ENCODE measurements around the gene TMEM51.

The TMEM51 gene

DNA sequence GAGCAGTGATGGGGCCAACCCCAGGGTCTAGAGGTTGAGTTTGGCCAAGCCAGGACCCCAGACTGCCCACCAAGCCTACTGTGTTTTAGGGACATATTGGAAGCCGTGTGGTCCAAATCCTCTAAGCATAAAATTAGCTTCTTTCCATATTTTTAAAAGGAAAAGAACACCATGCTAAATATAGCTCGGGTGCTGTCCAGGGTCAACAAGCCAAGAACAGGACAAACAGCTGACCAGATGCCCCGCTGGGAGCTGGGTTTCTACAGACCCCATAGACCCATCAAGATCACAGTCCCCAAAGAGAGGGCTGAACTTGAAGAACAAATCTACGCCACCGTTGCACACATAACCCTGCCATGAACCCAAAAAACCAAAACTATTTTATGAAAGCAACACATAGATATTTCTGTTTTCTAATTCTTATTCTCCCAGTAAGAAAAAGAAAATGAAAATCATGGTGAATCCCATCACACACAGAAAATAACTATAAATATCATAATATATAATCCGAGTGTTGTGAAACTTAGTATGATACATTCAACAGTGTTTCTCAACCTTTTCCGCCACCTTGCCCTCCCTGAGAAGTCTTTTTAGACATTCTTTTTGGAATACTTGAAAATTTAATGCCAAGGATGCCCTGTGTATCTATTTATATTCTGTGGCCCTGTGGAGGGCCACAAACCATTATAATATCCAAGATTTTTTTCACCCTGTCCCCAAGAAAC, 57.3 kb downstream of the TMEM51 start:
- H3K4me2 ChIP-seq (ENCODE audit: low read length): no peak overlapping the region
- 0 out of 2 replicates have a peak, but pooled peaks cover 4% of the 10 kb centered on the region for H3K27me3 ChIP-seq (ENCODE audit: control insufficient read depth, low read length)
- no peak overlapping the region for H3K27ac ChIP-seq (ENCODE audit: low read depth, low read length)
- no peaks in the 10 kb centered on the region for H3F3A ChIP-seq (ENCODE audit: control insufficient read depth, insufficient read depth)
- no peak for TF ChIP-seq EZH2phosphoT487 (IDR thresholded peaks at IDR 0.05; ENCODE audit: borderline replicate concordance, low read length)
- TF ChIP-seq, protein P1, sequence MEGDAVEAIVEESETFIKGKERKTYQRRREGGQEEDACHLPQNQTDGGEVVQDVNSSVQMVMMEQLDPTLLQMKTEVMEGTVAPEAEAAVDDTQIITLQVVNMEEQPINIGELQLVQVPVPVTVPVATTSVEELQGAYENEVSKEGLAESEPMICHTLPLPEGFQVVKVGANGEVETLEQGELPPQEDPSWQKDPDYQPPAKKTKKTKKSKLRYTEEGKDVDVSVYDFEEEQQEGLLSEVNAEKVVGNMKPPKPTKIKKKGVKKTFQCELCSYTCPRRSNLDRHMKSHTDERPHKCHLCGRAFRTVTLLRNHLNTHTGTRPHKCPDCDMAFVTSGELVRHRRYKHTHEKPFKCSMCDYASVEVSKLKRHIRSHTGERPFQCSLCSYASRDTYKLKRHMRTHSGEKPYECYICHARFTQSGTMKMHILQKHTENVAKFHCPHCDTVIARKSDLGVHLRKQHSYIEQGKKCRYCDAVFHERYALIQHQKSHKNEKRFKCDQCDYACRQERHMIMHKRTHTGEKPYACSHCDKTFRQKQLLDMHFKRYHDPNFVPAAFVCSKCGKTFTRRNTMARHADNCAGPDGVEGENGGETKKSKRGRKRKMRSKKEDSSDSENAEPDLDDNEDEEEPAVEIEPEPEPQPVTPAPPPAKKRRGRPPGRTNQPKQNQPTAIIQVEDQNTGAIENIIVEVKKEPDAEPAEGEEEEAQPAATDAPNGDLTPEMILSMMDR (IDR thresholded peaks at IDR 0.05; ENCODE audit: low read depth, low read length, poor library complexity, severe bottlenecking): no peak
- H4K20me1 ChIP-seq (ENCODE audit: control insufficient read depth, insufficient read depth, low read depth, low read length): no peaks in the 10 kb centered on the region
- no peaks in the 10 kb centered on the region for H3K9me3 ChIP-seq (ENCODE audit: control insufficient read depth, insufficient read depth, low read length)
- no peaks in the 10 kb centered on the region for H3K79me2 ChIP-seq (ENCODE audit: control insufficient read depth, low read length)
- H3K36me3 ChIP-seq (ENCODE audit: control insufficient read depth, low read length): no peaks in the 10 kb centered on the region
- H3K4me3 ChIP-seq (ENCODE audit: low read length): no peak overlapping the region
- H3K4me1 ChIP-seq (ENCODE audit: control insufficient read depth, low read length): no peaks in the 10 kb centered on the region
- no peaks in the 10 kb centered on the region for H3K9me2 ChIP-seq (replicated peaks; ENCODE audit: control insufficient read depth, low read length)

DNA sequence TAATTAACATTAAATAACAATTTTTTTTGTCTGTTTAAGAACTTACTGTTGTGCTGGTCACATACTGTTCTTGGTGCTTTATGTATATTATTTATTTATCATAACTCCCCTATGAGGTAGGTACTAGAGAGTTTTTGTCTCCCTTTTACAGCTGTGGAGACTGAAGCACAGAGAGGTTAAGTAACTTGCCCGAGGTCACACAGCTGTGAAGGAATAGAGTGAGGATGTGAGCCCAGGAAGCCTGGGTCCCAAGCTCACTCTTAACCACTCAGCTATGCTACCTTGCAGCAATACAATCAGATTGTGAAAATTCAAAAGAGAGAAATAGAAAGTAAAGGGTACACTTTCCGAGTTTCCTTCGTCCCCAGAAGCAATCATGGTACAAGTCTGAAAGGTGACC, 57.9 kb downstream of the TMEM51 start:
- H3F3A ChIP-seq (ENCODE audit: control insufficient read depth, insufficient read depth): no peaks in the 10 kb centered on the region
- H3K27me3 ChIP-seq (ENCODE audit: control insufficient read depth, low read length): peaks cover 4% of the 10 kb centered on the region; the same call in 1 of the 2 replicates
- H3K4me3 ChIP-seq (ENCODE audit: low read length): no peak overlapping the region
- TF ChIP-seq EZH2phosphoT487 (IDR thresholded peaks at IDR 0.05; ENCODE audit: borderline replicate concordance, low read length): no peak
- TF ChIP-seq, protein P1 (IDR thresholded peaks at IDR 0.05; ENCODE audit: low read depth, low read length, poor library complexity, severe bottlenecking): no peak
- no peaks in the 10 kb centered on the region for H3K36me3 ChIP-seq (ENCODE audit: control insufficient read depth, low read length)
- no peaks in the 10 kb centered on the region for H3K79me2 ChIP-seq (ENCODE audit: control insufficient read depth, low read length)
- no peaks in the 10 kb centered on the region for H3K9me2 ChIP-seq (replicated peaks; ENCODE audit: control insufficient read depth, low read length)
- no peaks in the 10 kb centered on the region for H3K4me1 ChIP-seq (ENCODE audit: control insufficient read depth, low read length)
- no peaks in the 10 kb centered on the region for H4K20me1 ChIP-seq (ENCODE audit: control insufficient read depth, insufficient read depth, low read depth, low read length)
- no peak overlapping the region for H3K27ac ChIP-seq (ENCODE audit: low read depth, low read length)
- no peak overlapping the region for H3K4me2 ChIP-seq (ENCODE audit: low read length)
- no peaks in the 10 kb centered on the region for H3K9me3 ChIP-seq (ENCODE audit: control insufficient read depth, insufficient read depth, low read length)

DNA sequence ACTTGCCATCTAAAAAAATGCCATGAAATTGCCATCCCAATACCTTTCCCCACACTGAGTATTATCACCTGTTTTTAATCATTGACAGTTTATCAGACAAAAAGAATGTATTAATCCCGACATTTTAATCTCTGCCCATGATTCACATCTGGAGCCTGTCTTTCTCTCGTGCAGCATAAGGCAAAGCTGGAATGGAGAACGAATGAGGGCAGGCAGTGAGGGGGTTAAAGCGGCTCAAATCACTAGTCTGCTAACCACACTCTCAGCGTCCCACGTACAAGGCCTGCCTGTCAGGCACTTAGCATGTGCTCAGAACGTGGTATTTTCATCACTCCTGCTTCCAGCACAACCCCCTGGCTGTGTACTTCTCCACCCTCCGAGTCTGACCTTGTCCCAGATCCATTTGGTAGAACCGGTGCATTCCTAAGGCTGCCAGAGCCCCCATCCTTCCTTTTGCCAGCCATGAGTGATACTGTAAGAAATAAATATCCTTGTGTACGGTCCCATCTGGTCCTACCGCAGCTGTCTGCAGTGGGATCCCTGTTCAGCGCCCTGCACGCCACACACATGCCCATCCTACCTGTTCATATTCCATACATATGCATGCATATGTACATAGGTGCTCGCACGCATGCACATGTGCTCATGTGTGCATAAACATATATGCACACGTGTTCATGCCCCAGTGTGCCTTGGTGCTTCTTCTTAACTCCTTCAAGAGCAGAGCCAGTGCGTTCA, 58.8 kb downstream of the TMEM51 start:
- Histone ChIP-seq H3K27ac (ENCODE audit: low read depth, low read length) (no peak overlapping the region), H3K79me2 (ENCODE audit: control insufficient read depth, low read length) (no peaks in the 10 kb centered on the region), H3K4me2 (ENCODE audit: low read length) (no peak overlapping the region)

More for the DNA sequence above, 58.8 kb downstream of the TMEM51 start:
- no peaks in the 10 kb centered on the region for H4K20me1 ChIP-seq (ENCODE audit: control insufficient read depth, insufficient read depth, low read depth, low read length)
- no peaks in the 10 kb centered on the region for H3K9me2 ChIP-seq (replicated peaks; ENCODE audit: control insufficient read depth, low read length)
- TF ChIP-seq, protein P1 (IDR thresholded peaks at IDR 0.05; ENCODE audit: low read depth, low read length, poor library complexity, severe bottlenecking): no peak
- no peak for TF ChIP-seq EZH2phosphoT487 (IDR thresholded peaks at IDR 0.05; ENCODE audit: borderline replicate concordance, low read length)
- no peaks in the 10 kb centered on the region for H3F3A ChIP-seq (ENCODE audit: control insufficient read depth, insufficient read depth)
- H3K4me1 ChIP-seq (ENCODE audit: control insufficient read depth, low read length): no peaks in the 10 kb centered on the region
- H3K27me3 ChIP-seq (ENCODE audit: control insufficient read depth, low read length): peaks cover 4% of the 10 kb centered on the region; the same call in 1 of the 2 replicates
- no peaks in the 10 kb centered on the region for H3K9me3 ChIP-seq (ENCODE audit: control insufficient read depth, insufficient read depth, low read length)
- no peaks in the 10 kb centered on the region for H3K36me3 ChIP-seq (ENCODE audit: control insufficient read depth, low read length)
- H3K4me3 ChIP-seq (ENCODE audit: low read length): no peak overlapping the region

Measured in DOHH2 (cell line).